ENCODE data around the gene ADRM1. TPM values are rescaled to one million over a fixed set of nuclear protein-coding genes. Genes with fewer than 3 reads are reported as not detected.

The ADRM1 gene
- total RNA-seq, 2 donors from 2014 or later: 67.3 to 132 TPM

GRCh38 chr20:62287129-62287528, 15.7 kb upstream of the ADRM1 start:
- Mint-ChIP-seq H3K4me3 (no peak overlapping the region), H3K4me1 (no peaks in the 10 kb centered on the region), H3K36me3 (ENCODE audit: low read depth) (peaks cover 39% of the 10 kb centered on the region), H3K27ac (no peak overlapping the region), H3K9me3 (no peaks in the 10 kb centered on the region), H3K27me3 (no peaks in the 10 kb centered on the region)
- no peak for ATAC-seq (replicated peaks)

DNA sequence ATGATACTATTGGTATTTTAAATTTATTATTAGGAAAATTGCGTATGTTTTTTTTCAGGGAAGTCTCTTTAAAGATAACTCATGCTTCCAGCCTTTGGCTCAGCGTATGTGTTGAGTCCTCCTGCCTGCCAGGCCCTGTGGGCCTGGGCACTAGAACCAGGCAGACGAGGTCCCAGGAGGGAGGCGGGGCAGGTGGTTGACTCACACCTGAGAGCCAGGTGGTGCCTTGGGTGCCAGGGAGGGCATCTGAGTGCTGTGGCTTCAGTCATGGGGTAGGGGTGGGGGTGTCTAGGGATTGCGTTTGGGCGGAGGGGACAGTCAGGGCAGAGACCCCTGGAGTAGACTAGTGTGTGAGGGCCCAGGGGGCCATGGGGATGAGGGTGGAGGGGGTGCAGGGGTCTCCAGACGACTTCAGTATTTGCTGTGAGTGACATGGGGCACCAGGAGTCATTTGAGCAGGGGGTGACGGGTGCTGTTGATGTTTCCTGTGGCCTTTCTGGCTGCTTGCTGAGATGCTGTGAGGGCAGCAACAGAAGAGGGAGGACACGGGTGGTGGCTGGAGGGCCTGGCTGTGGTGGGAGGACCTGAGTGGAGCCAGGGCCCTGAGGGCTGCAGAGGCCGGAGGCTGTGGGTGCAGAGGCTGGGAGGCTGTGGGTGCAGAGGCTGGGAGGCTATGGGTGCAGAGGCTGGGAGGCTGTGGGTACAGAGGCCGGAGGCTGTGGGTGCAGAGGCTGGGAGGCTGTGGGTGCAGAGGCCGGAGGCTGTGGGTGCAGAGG, 14.8 kb upstream of the ADRM1 start:
- Mint-ChIP-seq H3K36me3 (ENCODE audit: low read depth) (peaks cover 37% of the 10 kb centered on the region), H3K27ac (peak overlapping the region; percentile 46)
- no peak for ATAC-seq (replicated peaks)

DNA sequence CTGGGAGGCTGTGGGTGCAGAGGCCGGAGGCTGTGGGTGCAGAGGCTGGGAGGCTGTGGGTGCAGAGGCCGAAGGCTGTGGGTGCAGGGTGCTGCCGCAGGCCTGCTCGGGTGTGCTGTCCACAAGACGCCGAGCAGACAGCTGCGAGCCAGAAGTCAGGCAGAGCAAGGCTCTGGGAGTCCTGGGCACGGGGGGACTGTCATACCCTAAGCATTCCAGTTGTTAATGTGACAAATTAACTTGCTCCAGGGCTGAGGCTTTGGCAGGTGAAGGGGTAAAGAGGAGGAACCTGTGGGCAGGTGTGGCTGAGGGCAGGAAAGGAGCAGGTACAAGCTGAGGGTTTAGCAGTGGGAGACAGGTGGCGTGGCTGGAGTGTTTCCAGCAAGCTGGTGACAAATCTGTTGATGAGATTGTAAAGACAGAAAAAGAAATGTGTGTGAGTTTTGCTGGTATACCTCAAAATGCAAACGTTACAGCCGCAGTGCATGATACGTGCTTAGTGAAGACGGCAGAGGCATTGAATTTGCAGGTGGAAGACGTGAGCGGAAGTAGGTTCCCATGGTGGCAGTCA, 14.2 kb upstream of the ADRM1 start:
- ATAC-seq (replicated peaks): no peak
- no peak overlapping the region for H3K27ac Mint-ChIP-seq
- peaks cover 36% of the 10 kb centered on the region for H3K36me3 Mint-ChIP-seq (ENCODE audit: low read depth)
- H3K4me3 Mint-ChIP-seq: no peak overlapping the region
- H3K27me3 Mint-ChIP-seq: no peaks in the 10 kb centered on the region
- H3K4me1 Mint-ChIP-seq: no peaks in the 10 kb centered on the region
- H3K9me3 Mint-ChIP-seq: no peaks in the 10 kb centered on the region

More for the DNA sequence above, 14.8 kb upstream of the ADRM1 start:
- Mint-ChIP-seq H3K4me3 (no peak overlapping the region), H3K9me3 (no peaks in the 10 kb centered on the region), H3K4me1 (no peaks in the 10 kb centered on the region), H3K27me3 (no peaks in the 10 kb centered on the region)

- Mint-ChIP-seq H3K9me3 (no peaks in the 10 kb centered on the region), H3K4me3 (no peak overlapping the region), H3K36me3 (ENCODE audit: low read depth) (peaks cover 36% of the 10 kb centered on the region), H3K4me1 (no peaks in the 10 kb centered on the region), H3K27me3 (no peaks in the 10 kb centered on the region), H3K27ac (no peak overlapping the region)
- ATAC-seq (replicated peaks): no peak
Measured at GRCh38 chr20:62289131-62289530, 13.7 kb upstream of the ADRM1 start.

- no peaks in the 10 kb centered on the region for H3K9me3 Mint-ChIP-seq
- no peak for ATAC-seq (replicated peaks)
- H3K4me3 Mint-ChIP-seq: no peak overlapping the region
- H3K27me3 Mint-ChIP-seq: no peaks in the 10 kb centered on the region
- no peak overlapping the region for H3K27ac Mint-ChIP-seq
- peaks cover 36% of the 10 kb centered on the region for H3K36me3 Mint-ChIP-seq (ENCODE audit: low read depth)
- H3K4me1 Mint-ChIP-seq: no peaks in the 10 kb centered on the region
Measured at GRCh38 chr20:62289898-62290297, 12.9 kb upstream of the ADRM1 start.

- peaks cover 35% of the 10 kb centered on the region for H3K36me3 Mint-ChIP-seq (ENCODE audit: low read depth)
- H3K4me1 Mint-ChIP-seq: no peaks in the 10 kb centered on the region
- H3K27ac Mint-ChIP-seq: no peak overlapping the region
- H3K27me3 Mint-ChIP-seq: no peaks in the 10 kb centered on the region
- ATAC-seq (replicated peaks): no peak
- H3K9me3 Mint-ChIP-seq: no peaks in the 10 kb centered on the region
- H3K4me3 Mint-ChIP-seq: no peak overlapping the region
Measured at GRCh38 chr20:62291251-62292066, 11.3 kb upstream of the ADRM1 start.

DNA sequence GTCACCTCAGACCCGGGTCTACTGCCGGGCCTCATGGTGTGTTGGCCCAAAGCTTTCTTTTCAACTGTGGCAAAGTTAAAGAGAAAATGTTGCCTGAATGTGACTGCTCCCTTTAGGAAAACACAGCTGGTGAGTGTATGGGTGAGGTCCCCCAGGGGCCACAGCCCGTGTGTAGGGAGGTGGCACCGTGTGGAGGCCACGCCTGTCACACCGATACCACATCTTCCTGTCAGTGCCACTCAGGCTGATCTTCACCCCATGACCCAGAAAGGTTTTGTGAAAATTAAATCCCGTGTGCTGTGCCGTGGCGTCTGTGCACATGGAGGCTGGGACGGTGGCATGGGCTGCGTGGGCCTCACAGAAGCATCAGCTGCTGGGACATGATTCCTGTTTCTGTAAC, 10.7 kb upstream of the ADRM1 start:
- Mint-ChIP-seq H3K9me3 (no peaks in the 10 kb centered on the region), H3K4me1 (no peaks in the 10 kb centered on the region), H3K27me3 (no peaks in the 10 kb centered on the region), H3K27ac (no peak overlapping the region), H3K4me3 (no peak overlapping the region), H3K36me3 (ENCODE audit: low read depth) (peaks cover 30% of the 10 kb centered on the region)
- ATAC-seq (replicated peaks): peak; percentile 44

DNA sequence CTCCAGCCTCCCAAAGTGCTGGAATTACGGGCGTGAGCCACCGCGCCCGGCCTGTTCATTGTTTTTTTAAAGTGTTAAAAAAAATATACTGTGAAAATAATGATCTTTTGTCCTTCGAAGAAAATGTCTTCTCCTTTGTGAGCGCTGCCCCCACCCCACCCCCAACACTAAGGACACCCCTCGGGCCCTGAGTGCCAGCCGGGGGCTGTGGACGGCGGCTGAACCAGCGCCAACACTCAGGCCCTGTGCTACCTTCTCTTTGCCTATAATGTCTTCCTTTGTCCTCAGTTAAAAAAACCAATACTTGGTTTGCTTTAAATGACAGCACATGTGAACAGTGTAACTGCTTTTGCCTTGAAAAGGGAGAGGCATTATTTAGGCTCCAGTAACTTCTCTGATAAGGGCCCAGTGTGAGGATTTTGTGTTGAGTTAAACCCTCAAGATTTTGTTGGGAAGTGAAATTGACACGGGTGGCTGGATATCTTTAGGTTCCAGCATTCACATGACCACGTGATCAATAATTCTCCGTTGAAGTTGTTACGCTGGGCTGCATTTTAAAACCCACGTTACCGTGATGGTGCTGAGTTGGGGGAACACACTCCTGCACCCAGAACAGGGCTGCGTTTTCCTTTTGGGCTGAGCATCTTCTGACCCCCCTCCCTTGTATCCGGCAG, 9.5 kb upstream of the ADRM1 start:
- ATAC-seq (replicated peaks): no peak
- no peaks in the 10 kb centered on the region for H3K27me3 Mint-ChIP-seq
- peaks cover 30% of the 10 kb centered on the region for H3K36me3 Mint-ChIP-seq (ENCODE audit: low read depth)
- no peak overlapping the region for H3K27ac Mint-ChIP-seq
- H3K4me1 Mint-ChIP-seq: no peaks in the 10 kb centered on the region
- no peaks in the 10 kb centered on the region for H3K9me3 Mint-ChIP-seq
- H3K4me3 Mint-ChIP-seq: no peak overlapping the region

- Mint-ChIP-seq H3K36me3 (ENCODE audit: low read depth) (peaks cover 30% of the 10 kb centered on the region), H3K4me1 (no peaks in the 10 kb centered on the region), H3K9me3 (no peaks in the 10 kb centered on the region), H3K27me3 (no peaks in the 10 kb centered on the region), H3K27ac (no peak overlapping the region), H3K4me3 (no peak overlapping the region)
- ATAC-seq (replicated peaks): no peak
Measured at GRCh38 chr20:62293946-62294345, 8.9 kb upstream of the ADRM1 start.

GRCh38 chr20:62294516-62294915, 8.3 kb upstream of the ADRM1 start:
- no peaks in the 10 kb centered on the region for H3K27me3 Mint-ChIP-seq
- no peaks in the 10 kb centered on the region for H3K4me1 Mint-ChIP-seq
- peaks cover 30% of the 10 kb centered on the region for H3K36me3 Mint-ChIP-seq (ENCODE audit: low read depth)
- ATAC-seq (replicated peaks): no peak
- H3K4me3 Mint-ChIP-seq: no peak overlapping the region
- no peaks in the 10 kb centered on the region for H3K9me3 Mint-ChIP-seq
- H3K27ac Mint-ChIP-seq: no peak overlapping the region

- H3K36me3 Mint-ChIP-seq (ENCODE audit: low read depth): peaks cover 32% of the 10 kb centered on the region
- H3K27ac Mint-ChIP-seq: no peak overlapping the region
- H3K4me3 Mint-ChIP-seq: no peak overlapping the region
- no peak for ATAC-seq (replicated peaks)
- no peaks in the 10 kb centered on the region for H3K4me1 Mint-ChIP-seq
- no peaks in the 10 kb centered on the region for H3K9me3 Mint-ChIP-seq
- no peaks in the 10 kb centered on the region for H3K27me3 Mint-ChIP-seq
Measured at GRCh38 chr20:62296724-62297448, 5.9 kb upstream of the ADRM1 start.

- no peak for ATAC-seq (replicated peaks)
- no peak overlapping the region for H3K4me3 Mint-ChIP-seq
- no peaks in the 10 kb centered on the region for H3K9me3 Mint-ChIP-seq
- no peaks in the 10 kb centered on the region for H3K27me3 Mint-ChIP-seq
- no peaks in the 10 kb centered on the region for H3K4me1 Mint-ChIP-seq
- H3K36me3 Mint-ChIP-seq (ENCODE audit: low read depth): peaks cover 36% of the 10 kb centered on the region
- H3K27ac Mint-ChIP-seq: no peak overlapping the region
Measured at GRCh38 chr20:62297449-62298227, 5.2 kb upstream of the ADRM1 start.

DNA sequence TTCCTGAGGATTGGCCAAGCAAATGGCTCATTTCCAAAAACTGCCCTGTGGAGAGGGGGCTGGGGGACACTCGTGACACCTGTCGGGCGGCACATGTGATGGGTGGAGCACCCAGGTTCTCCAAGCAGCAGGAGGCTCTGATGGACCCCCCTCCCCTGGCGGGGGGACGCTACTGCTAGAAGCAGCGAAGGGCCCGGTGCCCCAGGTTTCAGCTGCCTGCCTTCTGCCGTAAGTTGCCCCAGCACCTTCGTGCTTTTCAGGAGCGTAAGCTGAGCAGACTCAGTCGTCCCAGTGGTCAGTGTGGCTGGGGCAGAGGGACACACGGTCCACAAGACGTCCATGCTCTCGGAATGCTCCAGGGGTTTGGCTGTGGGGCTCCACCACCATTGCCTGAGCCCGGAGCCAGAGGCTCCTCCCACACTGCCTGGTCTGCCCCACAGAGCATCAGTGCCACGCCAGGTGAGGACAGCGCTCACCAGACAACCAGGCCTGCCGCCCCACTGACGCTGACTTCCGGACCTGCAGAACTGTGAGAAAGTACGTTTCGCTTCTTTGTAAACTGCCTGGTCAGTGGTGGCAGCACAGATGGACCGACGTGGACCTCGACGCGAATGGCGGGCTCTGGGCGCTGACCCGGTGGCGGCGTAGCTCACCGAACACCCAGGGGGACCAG, 4.1 kb upstream of the ADRM1 start:
- no peak for ATAC-seq (replicated peaks)
- no peak overlapping the region for H3K27ac Mint-ChIP-seq
- no peaks in the 10 kb centered on the region for H3K4me1 Mint-ChIP-seq
- no peaks in the 10 kb centered on the region for H3K9me3 Mint-ChIP-seq
- H3K27me3 Mint-ChIP-seq: no peaks in the 10 kb centered on the region
- no peak overlapping the region for H3K4me3 Mint-ChIP-seq
- H3K36me3 Mint-ChIP-seq (ENCODE audit: low read depth): peaks cover 34% of the 10 kb centered on the region

All from activated T-helper 17 cell treated with anti-CD3 and anti-CD28 coated beads, Interleukin-2, amount 50 U/mL, for 72 hours (primary cell).